Dedifferentiated amniotic fluid mesenchymal stem cell (primary cell): ENCODE measurements around the gene KRTAP10-9.
"Not testable (repeated sequence)": the region's sequence is repeated elsewhere in the genome, so short reads cannot be mapped to it uniquely, and the experiment has no call there.

Source experiments
- DNase-seq: peaks from one replicate; pipeline ENCODE4 v3.0.0-alpha.2; 2016; ENCODE audit errors: extremely low spot score

Gene KRTAP10-9

DNA sequence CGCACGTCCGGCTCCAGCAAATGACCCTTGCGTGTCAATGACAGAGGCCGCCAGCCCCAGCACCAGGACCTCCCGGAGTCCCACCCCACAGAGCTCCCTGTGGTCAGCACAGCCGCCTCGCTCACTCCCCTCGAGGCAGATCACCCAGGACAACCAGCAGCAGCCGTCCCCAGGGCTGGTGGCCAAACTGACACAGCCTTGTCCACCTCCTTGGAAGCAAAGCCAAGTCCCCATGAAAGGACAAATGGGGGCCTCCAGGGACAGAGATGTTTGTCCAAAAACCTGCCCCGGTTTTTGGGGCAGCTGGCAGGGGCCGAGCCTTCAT, 12.4 kb downstream of the KRTAP10-9 start:
- DNase-seq: no peak

DNA sequence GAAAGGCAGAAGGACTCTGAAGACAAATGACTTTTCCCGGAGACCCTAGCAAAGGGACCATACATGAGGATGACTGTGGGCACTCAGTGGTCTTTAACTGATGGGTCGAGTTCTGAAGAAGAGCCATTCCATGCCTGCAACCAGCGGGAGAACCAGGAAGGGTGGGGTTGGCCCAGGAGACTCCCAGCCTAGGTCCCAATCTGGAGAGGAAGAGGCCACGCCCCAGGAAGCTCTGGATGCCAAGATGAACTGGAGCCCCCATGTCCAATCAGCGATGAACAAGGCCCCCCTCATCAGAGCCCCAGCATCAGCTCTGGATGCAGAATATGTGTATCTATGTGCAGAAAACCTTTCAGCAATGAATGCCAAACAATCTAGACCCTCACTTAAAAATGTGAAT, 13.9 kb downstream of the KRTAP10-9 start:
- no peak for DNase-seq

DNA sequence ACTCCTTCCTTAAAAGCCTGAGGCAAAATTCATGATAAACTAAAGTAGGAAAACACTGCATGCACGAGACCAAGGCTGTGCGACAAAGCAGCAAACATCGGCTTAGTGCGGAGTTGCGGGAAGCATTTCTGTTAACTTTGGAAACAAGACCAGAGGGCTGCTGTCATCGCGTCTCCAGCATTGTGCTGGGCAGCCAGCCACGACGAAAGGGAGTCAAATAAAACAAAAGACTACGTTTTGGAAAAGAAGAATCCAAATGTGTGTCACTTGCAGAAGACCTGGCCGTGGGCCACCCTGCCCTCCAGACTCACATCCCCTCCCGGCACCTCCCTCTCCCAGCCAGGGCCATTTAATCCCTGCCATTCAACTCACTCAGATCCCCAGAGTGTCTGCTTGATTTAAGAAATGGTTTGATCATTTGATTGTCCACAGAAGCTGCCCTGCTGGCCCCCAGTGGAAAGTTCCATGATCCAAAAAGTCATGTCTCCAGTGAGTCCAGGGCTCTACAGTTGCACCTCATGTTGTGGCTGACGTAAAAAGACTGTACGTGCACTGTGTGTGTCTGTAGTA, 16.9 kb downstream of the KRTAP10-9 start:
- DNase-seq: no peak

DNA sequence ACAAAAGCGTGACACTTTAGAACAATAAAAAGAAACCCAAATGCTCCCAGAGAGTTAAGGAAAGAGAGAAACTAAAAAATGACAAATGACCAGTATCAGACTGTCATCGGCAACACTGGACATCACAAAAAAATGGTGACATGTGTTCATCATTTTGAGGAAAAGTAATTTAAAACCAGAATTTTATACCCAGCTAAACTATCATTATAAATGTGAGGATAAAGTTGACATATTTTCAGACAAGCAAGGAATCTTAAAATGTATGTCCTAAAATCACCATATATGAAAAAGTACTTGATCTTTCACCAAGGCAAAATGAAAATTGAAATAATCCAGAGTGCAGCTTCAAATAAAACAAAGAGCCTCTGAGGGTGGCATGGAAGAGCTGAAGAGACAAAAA, 18.0 kb downstream of the KRTAP10-9 start:
- DNase-seq: no peak

DNA sequence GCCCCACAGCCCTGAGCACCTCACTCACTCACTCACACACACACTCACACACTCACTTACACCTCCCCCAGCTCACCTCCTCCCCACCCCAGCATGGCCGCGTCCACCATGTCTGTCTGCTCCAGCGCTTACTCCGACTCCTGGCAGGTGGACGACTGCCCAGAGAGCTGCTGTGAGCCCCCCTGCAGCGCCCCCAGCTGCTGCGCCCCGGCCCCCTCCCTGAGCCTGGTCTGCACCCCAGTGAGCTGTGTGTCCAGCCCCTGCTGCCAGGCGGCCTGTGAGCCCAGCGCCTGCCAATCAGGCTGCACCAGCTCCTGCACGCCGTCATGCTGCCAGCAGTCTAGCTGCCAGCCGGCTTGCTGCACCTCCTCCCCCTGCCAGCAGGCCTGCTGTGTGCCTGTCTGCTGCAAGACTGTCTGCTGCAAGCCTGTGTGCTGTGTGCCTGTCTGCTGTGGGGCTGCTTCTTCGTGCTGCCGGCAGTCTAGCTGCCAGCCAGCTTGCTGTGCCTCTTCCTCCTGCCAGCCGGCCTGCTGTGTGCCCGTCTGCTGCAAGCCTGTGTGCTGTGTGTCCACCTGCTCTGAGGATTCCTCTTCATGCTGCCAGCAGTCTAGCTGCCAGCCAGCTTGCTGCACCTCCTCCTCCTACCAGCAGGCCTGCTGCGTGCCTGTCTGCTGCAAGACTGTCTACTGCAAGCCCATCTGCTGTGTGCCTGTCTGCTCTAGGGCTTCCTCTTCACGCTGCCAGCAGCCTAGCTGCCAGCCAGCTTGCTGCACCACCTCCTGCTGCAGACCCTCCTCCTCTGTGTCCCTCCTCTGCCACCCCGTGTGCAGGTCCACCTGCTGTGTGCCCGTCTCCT, 19.7 kb downstream of the KRTAP10-9 start, which contains the start of gene KRTAP10-11:
KRTAP10-11 (plus strand) TSS at position 49 of the 856 bp plus-strand sequence; CDS start at position 94, 45 bp downstream.
- DNase-seq: not testable (repeated sequence)

DNA sequence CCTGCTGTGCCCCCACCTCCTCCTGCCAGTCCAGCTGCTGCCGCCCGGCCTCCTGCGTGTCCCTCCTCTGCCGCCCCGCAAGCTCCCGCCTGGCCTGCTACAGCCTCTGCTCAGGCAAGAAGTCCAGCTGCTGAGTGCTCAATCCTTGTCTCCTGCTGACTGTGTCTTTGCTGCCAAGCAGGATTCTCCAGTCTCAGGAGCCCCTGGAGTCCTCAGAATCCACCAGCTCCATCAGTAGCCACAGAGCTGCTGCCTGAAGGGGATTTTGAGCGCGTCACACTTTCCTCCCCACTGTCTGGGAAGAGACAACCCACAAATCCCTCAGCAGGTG, 20.3 kb downstream of the KRTAP10-9 start:
- DNase-seq: no peak

DNA sequence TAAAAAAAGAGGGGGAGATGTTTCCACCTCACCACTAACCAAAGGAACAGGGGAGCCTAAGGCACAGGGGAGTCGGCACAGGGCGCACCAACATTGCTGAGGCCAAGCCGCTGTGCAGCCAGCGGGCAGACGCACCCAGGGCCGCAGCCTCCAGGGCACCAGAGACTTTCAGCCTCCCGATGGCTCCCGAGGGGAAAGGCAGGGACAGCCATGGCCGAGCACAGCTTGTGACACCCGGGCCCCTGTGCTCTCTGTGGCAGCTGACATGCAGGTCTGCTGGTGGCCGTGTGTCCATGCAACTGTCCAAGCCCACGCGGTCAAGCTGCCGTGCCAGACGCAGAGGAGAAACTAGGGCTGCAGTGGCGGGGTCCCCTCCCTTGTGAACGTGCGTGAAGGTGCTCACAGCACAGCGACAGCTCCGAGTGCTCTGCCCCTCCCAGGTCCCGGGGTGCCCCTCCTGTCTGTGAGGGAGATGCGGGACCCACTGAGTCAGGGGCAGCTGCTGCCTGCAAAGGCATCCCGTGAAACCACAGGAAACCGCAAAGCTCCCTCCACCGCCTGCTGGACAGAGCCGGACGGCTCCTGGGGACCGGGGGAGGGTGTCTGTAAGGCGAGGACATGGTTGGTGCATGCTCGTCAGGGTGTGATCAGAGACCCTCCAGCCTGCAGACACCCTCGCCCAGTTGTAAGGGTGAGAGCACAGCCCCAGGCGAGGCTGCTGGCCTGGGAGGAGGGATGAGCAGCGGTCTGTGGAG, 21.8 kb downstream of the KRTAP10-9 start:
- no peak for DNase-seq

DNA sequence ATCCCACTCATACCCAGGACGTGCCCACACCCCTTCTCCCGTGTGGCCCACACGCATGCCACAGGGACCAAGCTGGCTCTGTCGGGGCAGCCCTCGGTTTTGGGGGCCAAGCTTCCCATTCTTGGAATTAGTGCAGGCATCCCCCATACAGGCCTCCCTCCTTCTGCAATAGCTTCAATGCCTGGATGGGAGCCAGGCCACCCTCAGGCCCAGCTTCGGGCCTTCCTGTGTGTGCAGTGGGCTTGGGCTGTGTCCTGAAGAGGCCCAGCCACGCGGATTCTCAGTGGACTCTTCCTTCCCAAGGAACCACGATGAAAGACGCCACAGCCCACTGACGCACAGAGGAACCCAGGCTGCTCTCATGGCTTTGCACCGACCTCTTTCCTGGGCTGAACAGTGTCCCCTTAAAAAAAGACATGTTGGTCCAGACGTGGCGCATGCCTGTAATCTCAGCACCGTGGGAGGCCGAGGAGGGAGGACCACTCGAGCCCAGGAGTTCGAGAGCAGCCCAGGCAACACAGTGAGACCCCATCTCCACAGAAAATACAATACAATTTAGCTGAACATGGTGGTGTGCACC, 22.7 kb downstream of the KRTAP10-9 start:
- DNase-seq: no peak

DNA sequence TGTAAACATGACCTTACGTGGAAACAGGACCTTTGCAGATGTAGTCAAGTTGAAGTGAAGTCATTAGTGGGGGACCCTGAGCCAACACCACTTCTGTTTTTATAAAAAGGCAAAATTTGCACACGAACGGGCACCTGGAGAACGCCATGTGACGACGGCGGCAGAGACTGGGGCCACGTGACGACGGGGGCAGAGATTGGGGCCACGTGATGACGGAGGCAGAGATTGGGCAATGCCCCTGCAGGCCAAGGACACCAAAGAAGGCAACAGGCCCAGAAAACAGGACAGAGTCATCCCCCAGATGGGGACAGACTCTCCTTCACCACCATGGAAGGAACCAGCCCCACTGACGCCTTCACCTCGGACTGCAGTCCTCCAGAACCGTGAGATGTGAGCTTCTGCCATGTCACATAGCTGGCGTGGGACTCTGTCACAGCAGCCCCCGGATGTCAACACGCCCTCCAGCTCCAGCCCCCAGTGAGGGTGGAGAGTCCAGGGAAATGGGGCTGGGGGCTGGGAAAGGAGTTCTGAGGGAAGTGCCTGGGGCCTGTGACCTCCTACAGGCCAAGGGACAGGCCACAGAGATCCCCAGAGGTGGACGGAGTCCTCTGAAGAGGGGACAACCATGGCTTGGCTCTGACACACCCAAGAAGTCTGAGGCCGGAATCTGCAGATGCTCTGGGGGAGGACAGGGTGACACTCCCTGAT, 23.5 kb downstream of the KRTAP10-9 start:
- no peak for DNase-seq

DNA sequence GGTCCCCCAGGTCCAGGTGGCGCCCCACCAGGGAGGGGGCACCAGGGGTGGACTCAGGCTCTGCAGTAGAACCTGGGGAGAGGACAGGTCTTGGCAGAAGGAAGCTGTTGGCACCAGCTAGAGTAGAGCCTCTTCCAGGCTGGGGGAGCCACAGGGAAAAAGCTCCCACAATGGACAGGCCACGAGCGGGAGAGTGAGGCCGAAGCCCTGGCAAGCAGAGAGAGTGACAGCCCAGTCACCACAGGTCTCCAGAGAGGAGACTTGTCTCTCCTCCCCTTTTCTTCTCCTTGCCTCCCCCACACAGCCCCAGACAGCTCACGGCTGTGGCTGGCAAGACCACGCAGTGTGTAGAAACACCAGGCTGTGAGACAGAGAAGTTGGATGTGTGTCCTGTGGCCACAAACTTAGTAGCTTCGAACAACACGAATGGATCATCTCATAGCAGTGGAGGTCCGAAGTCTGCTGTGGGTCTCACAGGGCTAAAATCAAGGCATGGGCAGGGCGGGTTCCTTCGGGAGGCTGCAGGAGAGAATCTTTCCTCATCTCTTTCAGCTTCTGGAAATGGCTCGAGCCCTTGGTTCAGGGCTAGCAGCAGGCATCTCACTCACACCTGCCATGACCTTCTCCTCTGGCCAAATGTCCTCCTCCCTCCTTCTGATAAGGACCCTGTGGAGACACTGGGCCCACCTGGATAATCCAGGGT, 24.2 kb downstream of the KRTAP10-9 start:
- no peak for DNase-seq

DNA sequence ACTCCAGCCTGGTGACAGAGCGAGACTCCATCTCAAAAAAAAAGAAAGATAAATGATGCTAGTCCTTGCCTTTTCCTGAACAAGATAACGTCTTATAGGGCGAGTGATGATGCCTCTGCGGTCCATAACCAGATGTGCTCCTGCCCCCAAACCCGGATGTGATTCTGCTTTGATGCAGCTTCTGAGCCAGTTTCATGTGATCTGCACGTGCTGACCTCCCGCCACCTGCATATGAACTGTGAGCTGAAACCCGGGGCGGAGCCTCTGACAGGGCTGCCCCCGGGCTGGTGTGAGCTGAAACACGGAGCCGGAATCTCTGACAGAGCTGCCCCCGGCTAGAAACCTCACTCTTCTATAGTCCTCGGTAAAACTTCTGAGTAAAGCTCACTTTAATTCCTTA, 26.2 kb downstream of the KRTAP10-9 start:
- DNase-seq: no peak

DNA sequence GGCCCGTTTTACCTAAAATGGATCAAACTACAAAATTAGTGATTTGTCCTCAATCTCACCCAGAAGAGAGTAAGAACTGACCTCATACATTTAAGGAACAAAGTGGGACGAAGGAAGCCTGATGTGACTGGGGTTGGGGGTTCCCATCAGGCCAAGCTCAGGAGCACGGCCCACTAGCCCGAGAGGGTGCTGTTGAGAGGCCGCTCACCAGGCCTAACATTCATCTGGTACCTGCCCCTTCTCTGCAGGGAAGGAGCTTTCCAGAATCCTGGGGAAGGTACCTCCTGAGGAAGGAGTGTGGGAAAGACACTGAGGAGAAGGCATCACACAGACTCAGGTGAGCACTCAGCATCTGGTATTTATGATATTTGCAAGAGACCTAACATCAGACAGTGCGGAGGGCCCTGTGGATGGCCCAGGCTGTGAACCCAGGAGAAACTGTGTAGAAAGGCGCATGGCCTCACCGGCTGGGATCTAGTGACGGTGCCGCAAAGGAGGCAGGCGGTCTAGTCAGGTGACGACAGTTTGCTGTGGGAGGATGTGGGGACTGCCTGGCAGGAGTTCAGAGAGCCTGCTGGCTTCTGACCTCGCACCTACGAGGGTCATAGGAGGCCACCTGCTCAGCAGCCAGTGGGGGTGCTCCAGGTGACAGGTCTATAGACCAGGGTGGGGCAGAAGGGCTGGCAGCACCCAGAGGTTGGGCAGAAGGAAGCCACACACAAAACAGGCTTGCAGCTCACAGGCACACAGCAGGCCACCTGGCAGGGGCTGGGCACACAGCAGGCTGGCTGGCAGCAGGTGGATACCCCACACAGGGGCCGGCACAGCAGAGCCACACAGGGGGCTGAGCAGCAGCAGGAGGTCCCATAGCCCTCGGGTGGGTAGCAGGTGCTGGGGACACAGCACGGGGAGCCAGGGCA, 27.0 kb downstream of the KRTAP10-9 start:
- DNase-seq: no peak

DNA sequence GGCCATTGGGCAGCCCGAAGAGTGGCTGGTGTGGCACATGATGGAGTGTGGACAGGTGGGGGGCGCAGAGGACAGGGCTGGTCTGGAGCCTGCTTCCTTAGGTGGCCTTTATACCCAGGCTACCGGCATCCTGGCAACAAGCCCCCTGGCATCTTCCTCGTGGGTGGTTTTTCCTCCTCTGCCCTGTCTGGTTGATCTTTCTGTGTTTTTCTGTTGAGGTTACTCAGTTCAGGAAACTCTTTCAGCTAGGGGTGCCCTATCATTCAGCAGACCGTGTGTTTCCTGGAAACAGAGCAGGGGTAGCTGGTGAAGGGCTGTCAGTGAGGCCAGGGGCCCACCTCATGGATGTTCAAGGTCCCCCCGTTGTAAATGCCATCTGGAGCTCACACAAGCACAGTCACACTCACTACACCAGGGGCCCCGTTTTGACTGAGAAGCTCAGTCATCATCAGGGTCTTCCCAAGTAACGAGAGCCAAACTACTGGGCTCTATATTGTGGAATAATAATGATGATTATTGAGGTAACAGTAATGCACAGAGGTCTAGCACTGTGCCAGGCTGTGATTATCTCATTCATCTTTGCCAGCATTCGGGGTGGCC, 27.8 kb downstream of the KRTAP10-9 start, which contains the start of gene KRTAP12-4:
KRTAP12-4 (minus strand) TSS at position 84 of the 600 bp plus-strand sequence; CDS start at position 39, 45 bp downstream.
- no peak for DNase-seq

DNA sequence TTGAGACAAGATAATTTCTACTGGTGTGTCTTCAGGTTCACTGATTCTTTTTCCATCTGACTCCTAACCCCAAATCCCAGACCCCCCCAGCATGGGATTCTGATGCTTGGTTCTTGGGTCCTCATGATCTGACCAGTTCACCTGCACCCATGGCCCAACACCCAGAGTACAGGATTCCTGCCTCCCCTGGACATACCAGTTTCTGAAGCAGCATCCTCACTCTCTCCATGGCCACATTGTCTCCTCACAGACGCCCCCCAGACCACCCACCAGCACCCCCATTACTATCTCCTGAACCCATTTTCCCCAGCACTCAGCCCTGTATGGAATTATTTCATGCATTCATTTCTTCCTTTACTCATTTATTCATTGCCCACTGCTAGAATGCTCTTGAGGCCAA, 30.0 kb downstream of the KRTAP10-9 start:
- no peak for DNase-seq

DNA sequence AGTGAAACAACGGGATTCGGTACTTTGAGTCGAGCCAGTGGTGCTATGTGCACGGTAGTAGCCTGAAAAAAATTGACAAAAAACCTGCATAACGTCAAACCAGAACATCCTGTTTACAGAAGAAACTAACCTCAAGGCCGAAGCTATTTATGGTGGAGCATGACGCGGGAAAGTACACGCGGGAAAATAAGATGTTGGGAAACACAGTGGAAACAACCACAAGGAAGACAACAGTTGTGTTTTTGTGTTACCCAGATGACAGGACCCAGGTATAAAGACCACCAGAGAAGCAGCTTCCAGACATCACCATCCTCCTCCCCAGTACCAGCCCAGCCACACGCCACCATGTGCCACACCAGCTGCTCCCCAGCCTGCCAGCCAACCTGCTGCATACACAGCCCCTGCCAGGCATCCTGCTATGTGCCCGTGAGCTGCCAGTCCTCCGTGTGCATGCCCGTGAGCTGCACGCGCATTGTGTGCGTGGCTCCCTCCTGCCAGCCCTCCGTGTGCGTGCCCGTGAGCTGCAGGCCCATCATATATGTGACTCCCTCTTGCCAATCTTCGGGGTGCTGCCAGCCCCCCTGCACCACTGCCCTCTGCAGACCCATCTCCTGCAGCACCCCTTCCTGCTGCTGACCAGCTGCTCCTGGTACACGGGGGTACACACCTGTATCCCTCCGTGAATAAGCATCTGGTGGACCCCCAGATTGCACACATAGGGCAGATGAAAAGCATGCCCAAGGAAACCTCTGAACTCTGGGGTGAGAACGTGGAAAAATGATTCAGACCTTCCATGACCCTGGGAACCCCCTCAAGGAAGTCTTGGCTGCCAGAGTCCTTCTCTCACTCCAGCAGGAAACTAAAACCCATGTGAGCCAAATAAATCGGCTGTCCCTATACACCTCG, 31.0 kb downstream of the KRTAP10-9 start, which contains the start of gene KRTAP12-3:
KRTAP12-3 (plus strand) TSS at position 298 of the 906 bp plus-strand sequence; CDS start at position 346, 48 bp downstream.
- DNase-seq: no peak

DNA sequence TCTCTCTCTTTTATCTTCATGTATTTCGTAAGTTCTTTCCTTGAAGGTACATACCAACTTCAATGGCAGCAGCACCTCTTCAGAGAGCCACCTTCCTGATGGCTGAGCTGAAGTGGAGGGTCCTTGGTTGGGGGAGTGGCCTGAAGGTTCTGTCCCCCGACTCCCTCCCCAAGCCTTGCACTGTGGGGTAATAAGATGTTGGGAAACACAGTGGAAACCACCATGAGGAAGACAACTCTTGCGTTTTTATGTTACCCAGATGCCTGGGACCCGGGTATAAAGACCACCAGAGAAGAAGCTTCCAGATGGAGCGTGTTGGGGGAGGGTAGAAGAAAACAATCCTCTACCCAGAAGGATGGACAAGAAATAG, 31.6 kb downstream of the KRTAP10-9 start:
- no peak for DNase-seq

DNA sequence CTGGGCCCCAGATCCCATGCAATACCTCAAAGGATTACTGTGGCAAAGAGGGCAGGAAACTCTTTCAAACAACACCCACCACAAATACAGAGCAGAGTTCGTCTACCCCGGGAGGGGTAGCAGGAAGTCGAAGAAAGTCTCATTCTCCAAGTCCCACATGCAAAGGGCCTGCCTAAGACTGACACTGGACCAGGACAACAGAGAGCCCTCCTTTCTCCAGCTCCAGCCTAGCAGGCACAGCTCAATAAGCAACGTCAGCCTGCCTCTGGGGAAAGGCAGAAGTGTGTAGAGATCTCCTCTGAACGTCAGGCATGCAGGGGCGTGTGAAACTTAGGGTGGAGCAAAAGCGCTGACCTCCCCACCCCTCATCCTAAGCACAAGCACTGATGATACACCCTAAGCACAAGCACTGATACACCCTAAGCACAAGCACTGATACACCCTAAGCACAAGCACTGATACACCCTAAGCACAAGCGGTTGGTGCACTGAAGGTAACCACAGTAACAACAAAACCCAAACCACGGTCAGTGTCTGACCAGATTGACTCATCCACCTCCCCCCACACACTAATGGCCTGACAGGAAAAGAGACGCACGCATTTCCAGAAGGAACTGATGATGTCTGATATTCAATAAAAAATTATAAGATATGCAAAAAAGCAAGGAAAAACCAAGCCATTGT, 32.2 kb downstream of the KRTAP10-9 start:
- DNase-seq: no peak

DNA sequence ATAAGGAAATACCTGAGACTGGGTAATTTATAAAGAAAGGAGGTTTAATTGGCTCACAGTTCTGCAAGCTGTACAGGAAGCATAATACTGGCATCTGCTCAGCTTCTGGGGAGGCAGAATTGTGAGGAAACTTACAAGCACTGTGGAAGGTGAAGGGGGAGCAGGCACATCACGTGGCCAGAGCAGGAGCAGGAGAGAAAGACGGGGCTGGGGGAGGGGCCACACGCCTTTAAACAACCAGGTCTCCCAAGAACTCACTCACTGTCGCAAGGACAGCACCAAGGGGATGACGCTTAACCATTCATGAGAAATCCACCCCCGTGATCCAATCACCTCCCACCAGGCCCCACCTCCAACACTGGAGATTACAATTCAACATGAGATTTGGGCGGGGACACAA, 34.7 kb downstream of the KRTAP10-9 start:
- not testable (repeated sequence) for DNase-seq
